Activated CD4-positive, alpha-beta T cell treated with anti-CD3 and anti-CD28 coated beads for 1 hour (primary cell): ENCODE results near the gene KRTAP9-6.
"Not testable (repeated sequence)": the region's sequence is repeated elsewhere in the genome, so short reads cannot be mapped to it uniquely, and the experiment has no call there.

Source experiments
- DNase-seq: peaks from one replicate; pipeline ENCODE4 v3.0.0-alpha.2; 2020

The KRTAP9-6 gene

GRCh38 chr17:41265078-41265477, at the start of gene KRTAP9-6:
Gene KRTAP9-6, plus strand, starts transcription at chr17:41265378. Its CDS starts 0 bp downstream, at chr17:41265378.
- DNase-seq: no peak

GRCh38 chr17:41215681-41216080, 49.5 kb upstream of the KRTAP9-6 start:
- no peak for DNase-seq

GRCh38 chr17:41223821-41224220, 41.4 kb upstream of the KRTAP9-6 start:
- DNase-seq: no peak

- no peak for DNase-seq
These were observed 39.1 kb upstream of the KRTAP9-6 start for GRCh38 chr17:41226051-41226450.

GRCh38 chr17:41226598-41227095, 38.5 kb upstream of the KRTAP9-6 start, which contains the start of gene KRTAP9-2:
Gene KRTAP9-2, plus strand, starts transcription at chr17:41226648. Its CDS starts 7 bp downstream, at chr17:41226655.
- DNase-seq: not testable (repeated sequence)

- no peak for DNase-seq
These were observed 35.1 kb upstream of the KRTAP9-6 start for GRCh38 chr17:41230094-41230493.

- no peak for DNase-seq
These were observed 33.4 kb upstream of the KRTAP9-6 start for GRCh38 chr17:41231731-41232130.

GRCh38 chr17:41232399-41233105, 32.6 kb upstream of the KRTAP9-6 start, which contains the start of gene KRTAP9-3:
Gene KRTAP9-3, plus strand, starts transcription at chr17:41232449. Its CDS starts 53 bp downstream, at chr17:41232502.
- not testable (repeated sequence) for DNase-seq

- not testable (repeated sequence) for DNase-seq
These were observed 28.1 kb upstream of the KRTAP9-6 start for GRCh38 chr17:41237116-41237515.

GRCh38 chr17:41237949-41238437, 27.2 kb upstream of the KRTAP9-6 start, which contains the start of gene KRTAP9-8:
Gene KRTAP9-8, plus strand, starts transcription at chr17:41237999. Its CDS starts 53 bp downstream, at chr17:41238052.
- DNase-seq: not testable (repeated sequence)

- not testable (repeated sequence) for DNase-seq
These were observed 18.0 kb upstream of the KRTAP9-6 start for GRCh38 chr17:41246995-41247787.

GRCh38 chr17:41249637-41250240, 15.4 kb upstream of the KRTAP9-6 start, which contains the start of gene KRTAP9-4:
Gene KRTAP9-4, plus strand, starts transcription at chr17:41249687. Its CDS starts 34 bp downstream, at chr17:41249721.
- DNase-seq: not testable (repeated sequence)

GRCh38 chr17:41251261-41251660, 13.9 kb upstream of the KRTAP9-6 start:
- no peak for DNase-seq

GRCh38 chr17:41254861-41255260, 10.3 kb upstream of the KRTAP9-6 start:
- no peak for DNase-seq

- not testable (repeated sequence) for DNase-seq
These were observed 9.5 kb upstream of the KRTAP9-6 start, which contains the start of gene KRTAP9-9 for GRCh38 chr17:41255381-41256290. Gene KRTAP9-9, plus strand, starts transcription at chr17:41255384.

GRCh38 chr17:41256291-41256685, 8.9 kb upstream of the KRTAP9-6 start:
- DNase-seq: no peak

- no peak for DNase-seq
These were observed 6.8 kb upstream of the KRTAP9-6 start for GRCh38 chr17:41258406-41258805.

- no peak for DNase-seq
These were observed 2.0 kb upstream of the KRTAP9-6 start for GRCh38 chr17:41263212-41263611.

- no peak for DNase-seq
These were observed 579 bp upstream of the KRTAP9-6 start for GRCh38 chr17:41264599-41264998.

- no peak for DNase-seq
These were observed 2.5 kb downstream of the KRTAP9-6 start for GRCh38 chr17:41267711-41268110.

GRCh38 chr17:41271323-41271722, 6.1 kb downstream of the KRTAP9-6 start:
- not testable (repeated sequence) for DNase-seq
